Chondrocyte (in vitro differentiated cells): ENCODE data around the gene ELMOD1. TPM values are rescaled to one million over a fixed set of nuclear protein-coding genes. Genes with fewer than 3 reads are reported as not detected.

ENCODE experiments used
- DNase-seq: peaks from one replicate; pipeline ENCODE4 v3.0.0; 2021; ENCODE audit warnings: mixed read lengths, low spot score
- H3K27ac Mint-ChIP-seq: one replicate; pipeline ENCODE4 v1.8.0; 2021; ENCODE audit warnings: mild to moderate bottlenecking, moderate library complexity, mixed read lengths; ENCODE audit not compliant: unreplicated experiment
- H3K27me3 Mint-ChIP-seq: 2 replicates; pipeline ENCODE4 v1.8.0; 2021; ENCODE audit warnings: low read depth, mixed read lengths
- H3K36me3 Mint-ChIP-seq: 2 replicates; pipeline ENCODE4 v1.8.0; 2021; ENCODE audit warnings: low read depth, mixed read lengths
- H3K4me1 Mint-ChIP-seq: 2 replicates; pipeline ENCODE4 v1.8.0; 2021; ENCODE audit warnings: low read depth, mild to moderate bottlenecking, mixed read lengths
- H3K4me3 Mint-ChIP-seq: one replicate; pipeline ENCODE4 v1.8.0; 2021; ENCODE audit warnings: mild to moderate bottlenecking, moderate library complexity, mixed read lengths; ENCODE audit not compliant: unreplicated experiment
- H3K9me3 Mint-ChIP-seq: 2 replicates; pipeline ENCODE4 v1.8.0; 2021; ENCODE audit warnings: low read depth, mixed read lengths
- total RNA-seq: library from RNA; stranded (reverse); gene quantifications from 3 replicates; pipeline ENCODE4 v1.2.1, GENCODE V29; 2021
- TF ChIP-seq, protein P1 (sequence below): fragments of 200-600 bp; sonication (generic); IDR thresholded peaks from 2 replicates; pipeline ENCODE4 v1.5.0; 2021; ENCODE audit warnings: antibody characterized with exemption, mild to moderate bottlenecking, moderate library complexity

Gene ELMOD1
- total RNA-seq, 1 donor from 2014 or later = 0.15 TPM

DNA sequence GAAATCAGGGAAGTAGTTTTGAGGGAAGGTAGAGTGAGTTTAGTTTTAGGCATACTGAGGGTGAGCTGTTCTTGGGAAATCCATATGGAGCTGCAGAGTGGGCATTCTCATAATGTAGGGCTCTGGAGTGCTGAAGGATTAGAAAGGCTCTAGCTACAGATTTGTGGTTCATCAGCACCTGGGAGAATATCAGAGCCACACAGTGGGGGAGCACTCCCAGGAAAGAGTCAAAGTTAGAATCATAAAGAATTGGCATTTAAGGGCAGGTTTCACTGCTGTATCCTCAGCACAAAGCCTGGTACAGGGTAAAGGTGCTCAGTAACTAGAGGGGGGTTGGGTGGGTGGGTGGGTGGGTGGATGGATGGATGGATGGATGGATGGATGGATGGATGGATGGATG lies 68.4 kb downstream of the ELMOD1 start:
- H3K4me1 Mint-ChIP-seq = no peaks in the 10 kb centered on the region
- no peak for DNase-seq
- no peaks in the 10 kb centered on the region for H3K36me3 Mint-ChIP-seq
- no peak overlapping the region for H3K4me3 Mint-ChIP-seq
- no peaks in the 10 kb centered on the region for H3K9me3 Mint-ChIP-seq
- TF ChIP-seq, protein P1, sequence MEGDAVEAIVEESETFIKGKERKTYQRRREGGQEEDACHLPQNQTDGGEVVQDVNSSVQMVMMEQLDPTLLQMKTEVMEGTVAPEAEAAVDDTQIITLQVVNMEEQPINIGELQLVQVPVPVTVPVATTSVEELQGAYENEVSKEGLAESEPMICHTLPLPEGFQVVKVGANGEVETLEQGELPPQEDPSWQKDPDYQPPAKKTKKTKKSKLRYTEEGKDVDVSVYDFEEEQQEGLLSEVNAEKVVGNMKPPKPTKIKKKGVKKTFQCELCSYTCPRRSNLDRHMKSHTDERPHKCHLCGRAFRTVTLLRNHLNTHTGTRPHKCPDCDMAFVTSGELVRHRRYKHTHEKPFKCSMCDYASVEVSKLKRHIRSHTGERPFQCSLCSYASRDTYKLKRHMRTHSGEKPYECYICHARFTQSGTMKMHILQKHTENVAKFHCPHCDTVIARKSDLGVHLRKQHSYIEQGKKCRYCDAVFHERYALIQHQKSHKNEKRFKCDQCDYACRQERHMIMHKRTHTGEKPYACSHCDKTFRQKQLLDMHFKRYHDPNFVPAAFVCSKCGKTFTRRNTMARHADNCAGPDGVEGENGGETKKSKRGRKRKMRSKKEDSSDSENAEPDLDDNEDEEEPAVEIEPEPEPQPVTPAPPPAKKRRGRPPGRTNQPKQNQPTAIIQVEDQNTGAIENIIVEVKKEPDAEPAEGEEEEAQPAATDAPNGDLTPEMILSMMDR = no peak
- no peak overlapping the region for H3K27ac Mint-ChIP-seq
- peaks cover 19% of the 10 kb centered on the region for H3K27me3 Mint-ChIP-seq

DNA sequence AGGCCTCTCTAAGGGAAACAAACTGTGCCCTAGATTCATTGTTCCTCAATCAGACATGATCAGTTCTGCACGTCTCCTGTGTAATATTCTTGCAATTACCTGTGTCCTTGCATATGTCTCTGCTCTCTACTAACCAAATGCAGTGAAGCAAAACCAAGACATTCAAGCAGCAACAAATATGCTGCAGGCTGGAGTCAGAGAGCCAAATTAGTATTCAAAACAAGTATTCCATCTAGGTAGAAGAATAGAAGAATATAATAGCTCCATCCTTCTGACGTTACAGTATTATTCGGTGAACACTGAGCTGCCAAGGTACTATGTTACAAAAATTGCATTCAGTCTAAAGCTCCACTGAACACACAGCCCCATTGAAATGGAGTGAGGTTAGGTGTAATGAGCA lies 69.1 kb downstream of the ELMOD1 start:
- Mint-ChIP-seq H3K36me3 (no peaks in the 10 kb centered on the region), H3K27ac (no peak overlapping the region), H3K4me3 (no peak overlapping the region), H3K9me3 (no peaks in the 10 kb centered on the region), H3K27me3 (peaks cover 24% of the 10 kb centered on the region), H3K4me1 (no peaks in the 10 kb centered on the region)
- TF ChIP-seq, protein P1 = no peak
- DNase-seq = no peak

DNA sequence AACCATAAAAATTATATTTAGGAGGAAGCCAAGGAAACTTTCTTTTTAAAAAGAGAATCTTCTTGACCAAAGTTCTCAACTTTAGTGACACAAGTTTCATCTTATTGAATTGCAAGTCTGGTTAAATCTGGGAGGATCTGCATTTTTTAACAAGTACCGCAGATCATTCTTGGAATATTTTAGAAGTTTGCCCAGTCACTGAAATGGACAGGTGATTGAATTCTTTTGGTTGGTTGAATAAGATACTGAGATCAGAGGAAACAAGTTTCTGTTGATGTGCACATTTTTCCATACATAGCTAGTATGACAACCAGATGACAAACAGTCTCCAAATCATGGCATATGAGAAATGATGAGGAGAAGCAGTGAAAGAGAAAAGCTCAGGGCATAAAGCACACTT lies 70.7 kb downstream of the ELMOD1 start:
- Mint-ChIP-seq H3K36me3 (no peaks in the 10 kb centered on the region), H3K27ac (no peak overlapping the region), H3K9me3 (no peaks in the 10 kb centered on the region), H3K27me3 (peaks cover 24% of the 10 kb centered on the region), H3K4me3 (no peak overlapping the region), H3K4me1 (no peaks in the 10 kb centered on the region)
- no peak for DNase-seq
- TF ChIP-seq, protein P1 = no peak

DNA sequence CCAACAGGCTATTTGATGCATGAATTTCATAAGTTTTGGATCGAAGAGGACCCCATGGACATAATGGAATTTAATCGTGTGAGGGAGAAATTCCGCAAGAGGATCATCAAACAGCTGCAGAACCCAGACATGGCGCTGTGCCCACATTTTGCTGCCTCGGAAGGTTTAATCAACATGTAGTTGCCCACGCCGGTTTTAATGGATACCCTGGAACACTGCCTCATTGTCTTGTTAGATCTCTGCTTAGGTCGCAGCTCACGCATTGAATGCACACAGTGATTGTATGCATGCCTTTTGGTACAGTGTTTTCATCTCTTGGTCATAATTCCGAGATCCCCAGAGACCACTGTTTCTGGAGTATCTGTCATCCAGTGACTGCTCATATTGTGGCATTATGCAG lies 74.1 kb downstream of the ELMOD1 start:
- Mint-ChIP-seq H3K27me3 (peaks cover 18% of the 10 kb centered on the region), H3K9me3 (no peaks in the 10 kb centered on the region), H3K27ac (no peak overlapping the region), H3K4me3 (no peak overlapping the region), H3K36me3 (no peaks in the 10 kb centered on the region), H3K4me1 (peaks cover 5% of the 10 kb centered on the region)
- TF ChIP-seq, protein P1 = no peak
- DNase-seq = no peak

DNA sequence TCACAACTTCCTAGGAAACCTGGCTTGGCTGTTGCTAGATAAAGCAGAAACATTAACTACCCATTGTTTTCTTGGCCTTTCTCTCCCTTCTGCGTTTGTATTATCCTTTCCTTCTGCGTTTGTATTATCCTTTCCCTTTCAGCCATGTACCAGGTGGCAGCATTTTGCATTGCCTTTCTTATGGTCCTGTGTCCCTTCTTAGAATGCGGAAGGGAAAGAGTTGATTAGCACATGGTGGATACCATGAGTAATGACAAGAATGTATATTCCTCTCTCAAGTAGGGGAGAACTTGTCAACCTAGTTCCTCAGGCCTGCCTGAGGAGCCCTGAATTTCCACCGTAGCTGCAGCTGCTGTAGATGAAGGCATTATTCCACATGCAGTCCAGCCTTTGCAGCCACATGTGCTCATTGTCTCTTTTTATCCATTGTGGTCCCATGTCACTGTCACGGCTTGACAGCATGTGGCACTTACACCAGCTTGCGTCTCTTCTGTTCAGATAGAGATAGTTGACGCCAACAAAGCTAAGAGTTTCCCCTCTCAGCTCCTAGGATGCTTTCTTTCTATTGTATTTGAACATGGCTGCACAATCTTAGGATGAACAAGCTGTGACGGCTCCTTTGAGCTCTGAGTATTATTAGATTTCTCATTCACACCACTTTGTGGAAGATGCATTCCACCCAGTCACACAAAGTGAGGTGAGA lies 76.1 kb downstream of the ELMOD1 start:
- no peaks in the 10 kb centered on the region for H3K36me3 Mint-ChIP-seq
- H3K4me3 Mint-ChIP-seq = no peak overlapping the region
- no peak for DNase-seq
- peaks cover 9% of the 10 kb centered on the region for H3K4me1 Mint-ChIP-seq
- TF ChIP-seq, protein P1 = no peak
- no peak overlapping the region for H3K27ac Mint-ChIP-seq
- peaks cover 11% of the 10 kb centered on the region for H3K27me3 Mint-ChIP-seq
- H3K9me3 Mint-ChIP-seq = no peaks in the 10 kb centered on the region
